Activated CD8-positive, alpha-beta memory T cell treated with anti-CD3 and anti-CD28 coated beads, Interleukin-2, amount 50 U/mL, for 4 hours (primary cell): ENCODE results near the gene CHD5.
A peak's percentile ranks its signal among the peaks of the same experiment; 100 is the strongest.
"Not testable (repeated sequence)": the region's sequence is repeated elsewhere in the genome, so short reads cannot be mapped to it uniquely, and the experiment has no call there.

Experiments
- DNase-seq: peaks from one replicate; pipeline ENCODE4 v3.0.0-alpha.2; 2020

Gene CHD5

GRCh38 chr1:6180268-6180706, at the start of gene CHD5:
TSS of gene CHD5 (minus strand) at chr1:6180321. CDS start at chr1:6180023, 298 bp downstream.
- DNase-seq, result no peak

DNA sequence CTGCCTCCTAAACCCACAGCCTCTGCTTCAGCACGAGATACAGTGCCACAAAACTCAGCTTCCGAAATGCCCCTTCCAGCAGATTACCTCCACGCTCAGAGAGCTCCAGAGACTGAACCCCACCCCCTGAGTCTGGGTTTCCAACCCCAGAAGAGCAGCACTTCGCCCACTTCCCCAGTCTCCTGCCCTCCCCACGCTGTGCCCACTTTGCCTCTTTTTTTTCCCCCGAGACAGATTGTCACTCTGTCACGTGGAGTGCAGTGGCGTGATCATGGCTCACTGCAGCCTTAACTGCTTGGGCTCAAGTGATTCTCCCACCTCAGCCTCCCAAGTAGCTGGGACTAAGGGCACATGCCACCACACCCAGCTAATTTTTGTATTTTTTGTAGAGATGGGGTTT, 45.5 kb upstream of the CHD5 start:
- no peak for DNase-seq

- DNase-seq, result no peak
Measured at GRCh38 chr1:6224718-6225117, 44.6 kb upstream of the CHD5 start.

- no peak for DNase-seq
Measured at GRCh38 chr1:6223617-6224016, 43.5 kb upstream of the CHD5 start.

GRCh38 chr1:6222636-6223035, 42.5 kb upstream of the CHD5 start:
- DNase-seq, result no peak

GRCh38 chr1:6221210-6221784, 41.2 kb upstream of the CHD5 start:
- DNase-seq, result no peak

DNA sequence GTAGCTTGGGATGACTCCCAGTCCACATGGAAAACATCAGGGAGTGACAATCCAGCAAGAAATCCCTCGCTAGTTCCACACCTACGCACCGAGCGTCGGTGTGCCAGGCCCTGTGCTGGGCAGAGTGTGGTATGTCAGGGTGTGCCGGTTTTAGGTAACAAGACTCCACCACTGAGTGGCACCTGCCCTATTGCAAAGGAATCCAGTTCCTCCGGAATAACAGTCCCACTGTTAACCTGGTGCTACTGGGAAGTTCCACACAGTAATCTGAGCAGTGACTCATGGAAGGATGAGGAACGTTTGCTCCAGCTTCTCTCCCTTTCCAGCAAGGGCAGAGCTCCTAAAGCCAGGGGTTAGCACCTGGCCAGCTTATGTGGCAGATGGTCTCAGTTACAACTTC, 40.1 kb upstream of the CHD5 start:
- DNase-seq, result no peak

- not testable (repeated sequence) for DNase-seq
Measured at GRCh38 chr1:6219641-6220040, 39.5 kb upstream of the CHD5 start.

DNA sequence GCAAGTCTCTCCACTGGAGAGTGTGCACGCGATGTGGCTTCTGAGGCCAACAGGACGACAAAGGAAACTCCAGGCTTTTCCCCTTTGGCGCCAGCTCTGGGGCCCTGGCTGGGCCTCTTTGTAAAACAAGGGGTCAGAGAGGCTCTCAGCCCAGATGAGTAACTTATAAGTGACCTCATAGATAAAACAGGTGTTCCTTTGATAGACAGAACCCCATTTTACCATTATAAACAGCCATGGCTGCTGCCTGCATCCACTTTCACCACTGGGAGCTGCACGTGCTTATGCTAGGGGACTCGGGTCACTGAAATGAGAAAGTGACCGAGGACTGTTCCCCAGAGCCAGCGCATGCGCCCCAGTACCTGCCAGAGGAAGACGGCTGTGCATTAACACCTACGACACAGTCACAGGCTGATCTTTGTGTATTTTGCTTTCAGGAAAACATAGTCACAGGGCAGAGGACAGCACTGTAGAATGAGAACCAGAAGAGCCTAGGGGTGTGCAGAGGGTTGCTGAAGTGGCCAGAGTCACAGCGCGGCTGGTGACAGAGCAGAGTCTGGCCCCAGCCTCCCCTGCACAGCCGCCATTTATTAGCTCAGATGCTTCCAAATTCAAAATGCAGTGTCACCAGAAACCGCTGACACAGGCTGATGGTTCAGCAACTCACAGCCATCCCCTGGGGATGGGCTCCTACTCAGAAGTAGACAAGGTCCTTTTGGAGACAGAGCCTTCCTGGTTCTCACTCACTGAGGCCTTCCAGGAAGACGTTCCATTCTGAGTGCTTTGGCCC, 38.4 kb upstream of the CHD5 start:
- no peak for DNase-seq

- no peak for DNase-seq
Measured at GRCh38 chr1:6212193-6212959, 32.3 kb upstream of the CHD5 start.

- no peak for DNase-seq
Measured at GRCh38 chr1:6211731-6212130, 31.6 kb upstream of the CHD5 start.

GRCh38 chr1:6210591-6211355, 30.7 kb upstream of the CHD5 start:
- no peak for DNase-seq

- no peak for DNase-seq
Measured at GRCh38 chr1:6209661-6210580, 29.8 kb upstream of the CHD5 start.

- DNase-seq, result no peak
Measured at GRCh38 chr1:6208723-6209660, 28.9 kb upstream of the CHD5 start.

DNA sequence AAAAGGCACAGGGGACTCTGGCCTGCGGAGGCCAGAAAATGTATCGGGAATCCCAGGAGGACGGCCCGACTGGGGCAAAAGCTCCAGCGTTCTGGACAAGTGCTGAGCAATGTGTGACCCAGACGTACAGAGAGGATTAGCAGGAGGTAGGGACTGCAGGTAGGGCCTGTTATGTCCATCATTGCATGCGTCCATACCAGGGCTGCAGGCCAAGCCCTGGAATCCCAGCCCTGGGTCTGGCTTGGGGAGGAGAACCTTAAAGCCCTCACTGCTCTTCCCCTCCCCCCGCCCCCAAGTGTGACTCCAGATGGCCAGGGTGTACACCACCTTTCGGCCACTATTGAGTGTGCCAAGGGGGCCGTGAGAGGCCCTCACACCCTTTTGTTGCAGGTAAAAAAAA, 27.8 kb upstream of the CHD5 start:
- no peak for DNase-seq

DNA sequence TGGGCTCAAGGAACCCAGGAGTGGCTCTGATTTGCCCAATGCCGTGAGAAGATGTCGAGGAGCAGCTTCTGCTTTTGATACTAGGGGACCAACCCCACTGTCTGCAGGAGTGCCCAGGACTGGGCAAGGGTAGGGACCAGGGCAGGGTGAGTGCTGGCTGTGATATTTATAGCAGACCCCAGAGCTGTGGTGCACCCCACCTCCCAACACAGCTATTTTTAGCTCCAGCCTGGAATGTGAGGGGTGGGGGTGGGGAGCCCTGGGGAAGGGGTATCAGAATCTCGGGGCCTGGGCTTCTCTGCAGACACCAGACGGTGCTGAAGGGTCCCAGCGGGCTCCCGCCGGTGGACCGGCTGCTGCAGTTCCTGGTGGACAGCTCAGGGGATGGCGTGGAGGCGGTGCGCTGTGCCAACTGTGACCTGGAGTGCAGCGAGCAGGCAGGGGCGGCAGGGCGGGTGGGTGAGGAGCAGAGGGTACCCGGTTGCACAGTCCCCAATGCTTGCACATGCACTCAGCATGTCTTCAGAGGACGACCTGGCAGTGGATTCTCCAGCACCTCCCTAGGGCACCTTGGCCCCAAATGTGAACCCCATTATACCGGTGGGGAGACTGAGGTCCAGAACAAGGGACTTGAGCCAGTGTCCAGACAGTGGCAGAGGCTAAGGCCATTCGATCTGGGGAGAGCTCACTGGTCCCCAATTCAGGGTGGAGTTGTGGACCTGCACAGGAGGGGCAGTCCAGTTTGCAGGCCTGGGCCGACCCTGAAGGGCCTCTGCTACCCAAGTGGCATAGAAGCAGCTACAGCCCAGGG, 27.2 kb upstream of the CHD5 start:
- DNase-seq, result no peak

DNA sequence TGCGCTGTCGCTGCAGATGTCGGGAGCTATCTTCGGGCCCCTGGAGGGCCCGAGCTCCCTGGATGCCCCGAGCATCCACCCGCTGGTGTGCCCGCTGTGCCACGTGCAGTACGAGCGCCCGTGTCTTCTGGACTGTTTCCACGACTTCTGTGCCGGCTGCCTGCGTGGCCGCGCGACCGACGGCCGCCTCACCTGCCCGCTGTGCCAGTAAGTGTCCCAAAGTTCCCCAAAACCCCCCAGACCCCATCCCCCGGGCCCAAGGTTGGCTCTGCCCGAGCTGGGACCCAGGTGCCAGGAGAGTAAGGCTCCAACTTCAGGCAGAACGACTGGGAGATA, 26.4 kb upstream of the CHD5 start:
- no peak for DNase-seq

DNA sequence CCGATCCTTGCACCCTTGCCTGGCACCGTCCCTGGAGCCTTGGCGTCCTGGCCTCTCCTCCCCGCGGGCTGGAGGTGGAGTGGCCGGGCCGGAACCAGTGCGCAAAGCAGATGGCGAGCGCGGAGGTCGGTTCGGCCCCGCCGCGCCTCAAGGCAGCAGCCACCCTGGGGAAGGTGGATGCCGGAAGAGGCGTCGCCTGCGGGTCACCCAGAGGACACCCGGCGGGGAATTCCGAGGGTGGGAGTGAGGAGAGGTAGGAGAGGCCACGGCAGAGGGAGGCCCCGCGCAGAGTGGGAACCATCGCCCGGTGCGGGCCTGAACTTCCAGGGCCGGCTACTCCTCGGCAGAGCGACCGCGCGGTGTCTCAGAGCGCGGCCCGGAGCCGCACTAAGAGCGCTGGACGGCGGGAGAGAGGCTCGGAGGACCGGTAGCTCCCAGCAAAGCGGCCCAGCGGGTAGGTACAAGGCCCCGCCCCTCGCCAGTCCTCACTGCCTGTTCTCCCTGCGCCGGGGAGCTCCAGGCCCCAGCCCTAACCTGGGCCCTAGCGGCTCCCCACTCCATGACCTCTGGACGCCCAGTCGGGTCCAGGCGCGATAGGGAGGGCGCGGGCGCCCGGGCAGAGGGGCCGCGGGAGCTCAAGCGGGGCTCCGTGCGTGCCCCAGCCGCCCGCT, 25.9 kb upstream of the CHD5 start, which contains the start of gene RNF207:
RNF207 (plus strand) TSS at position 271 of the 671 bp plus-strand sequence. CDS start 417 bp downstream, outside the sequence.
- peak; percentile 37 for DNase-seq

DNA sequence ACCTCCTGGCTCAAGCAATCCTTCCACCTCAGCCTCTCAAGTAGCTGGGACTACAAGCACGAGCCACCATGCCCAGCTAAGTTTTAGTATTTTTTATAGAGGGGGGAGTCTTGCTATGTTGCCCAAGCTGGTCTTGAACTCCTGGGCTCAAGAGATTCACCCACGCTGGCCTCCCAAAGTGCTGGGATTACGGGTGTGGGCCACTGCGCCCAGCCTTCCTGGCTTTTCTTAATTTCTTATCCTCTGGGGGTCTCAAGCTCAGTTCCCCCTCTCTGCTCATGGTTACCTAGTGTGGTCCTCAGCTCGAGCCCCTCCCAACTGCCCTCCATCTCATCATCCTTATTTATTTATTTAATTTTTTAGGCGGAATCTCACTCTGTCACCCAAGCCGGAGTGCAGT, 22.1 kb upstream of the CHD5 start:
- no peak for DNase-seq
